HEK293 (cell line): ENCODE results near the gene VWF.
A peak's percentile ranks its signal among the peaks of the same experiment; 100 is the strongest.

Source experiments
- CTCF ChIA-PET: fragments of 350-600 bp; formaldehyde crosslinking; extraction: SDS; loops from one replicate; lab custom pipeline; 2021; ENCODE audit warnings: antibody characterized with exemption; lab: Yijun Ruan, JAX
- POLR2A ChIA-PET: fragments of 300-600 bp; formaldehyde crosslinking; extraction: SDS; loops from one replicate; lab custom pipeline; 2020; ENCODE audit warnings: antibody characterized with exemption, inconsistent platforms; lab: Yijun Ruan, JAX
- H3K27ac ChIP-seq: fragments of 200-500 bp; sonication (Bioruptor generic); 2 replicates; pipeline ENCODE4 v1.5.1; 2014; ENCODE audit warnings: low read depth, low read length, control low read depth, inconsistent platforms; ENCODE audit errors: extremely low read depth
- H3K36me3 ChIP-seq, 2 experiments: fragments of 200-500 bp in 1 of 2; sonication (Bioruptor generic) in 1 of 2; 1 replicate in 1 of 2; 2 replicates in 1 of 2; pipeline ENCODE4 v1.5.1; 2014 to 2017; ENCODE audit warnings: inconsistent platforms in 2 of 2, low read length in 2 of 2; ENCODE audit not compliant: control insufficient read depth in 2 of 2, insufficient read depth in 1 of 2
- H3K4me1 ChIP-seq: fragments of 200-500 bp; sonication (Bioruptor generic); 2 replicates; pipeline ENCODE4 v1.5.1; 2014; ENCODE audit warnings: mild to moderate bottlenecking, low read length, inconsistent platforms; ENCODE audit not compliant: control insufficient read depth, insufficient read depth
- H3K4me3 ChIP-seq: 2 replicates; pipeline ENCODE4 v1.5.1; 2011; ENCODE audit warnings: low read depth, mild to moderate bottlenecking, control low read depth, low read length, moderate library complexity
- H3K9me3 ChIP-seq: fragments of 200-500 bp; sonication (Bioruptor generic); 2 replicates; pipeline ENCODE4 v1.5.1; 2014; ENCODE audit warnings: low read depth, low read length, inconsistent platforms; ENCODE audit not compliant: control insufficient read depth, insufficient read depth
- EGR2 ChIP-seq: fragments of 450-650 bp; formaldehyde crosslinking; IDR thresholded peaks from 2 replicates; pipeline ENCODE4 v1.5.1; 2016; ENCODE audit warnings: low read depth, missing biosample characterization, missing genetic modification characterization
- GFI1B ChIP-seq: fragments of 450-650 bp; formaldehyde crosslinking; IDR thresholded peaks from 2 replicates; pipeline ENCODE4 v1.5.1; 2016; ENCODE audit warnings: missing biosample characterization, missing genetic modification characterization
- OVOL3 ChIP-seq: fragments of 450-650 bp; formaldehyde crosslinking; IDR thresholded peaks from 2 replicates; pipeline ENCODE4 v1.5.1; 2016; ENCODE audit warnings: missing biosample characterization, missing genetic modification characterization
- ZFHX2 ChIP-seq: fragments of 450-650 bp; formaldehyde crosslinking; conservative IDR thresholded peaks from 2 replicates; pipeline ENCODE4 v1.5.1; 2016; ENCODE audit warnings: missing biosample characterization, missing genetic modification characterization
- ZNF121 ChIP-seq: fragments of 450-650 bp; formaldehyde crosslinking; IDR thresholded peaks from 2 replicates; pipeline ENCODE4 v1.5.1; 2016; ENCODE audit warnings: missing biosample characterization, missing genetic modification characterization
- ZNF174 ChIP-seq: fragments of 450-650 bp; formaldehyde crosslinking; IDR thresholded peaks from 2 replicates; pipeline ENCODE4 v1.5.0; 2017; ENCODE audit warnings: missing biosample characterization, mild to moderate bottlenecking, missing genetic modification characterization
- ZNF202 ChIP-seq: fragments of 450-650 bp; formaldehyde crosslinking; IDR thresholded peaks from 2 replicates; pipeline ENCODE4 v1.5.1; 2016; ENCODE audit warnings: missing biosample characterization, missing genetic modification characterization, borderline replicate concordance
- ZNF221 ChIP-seq: fragments of 450-650 bp; formaldehyde crosslinking; IDR thresholded peaks from 2 replicates; pipeline ENCODE4 v1.5.1; 2017; ENCODE audit warnings: missing biosample characterization, missing genetic modification characterization, borderline replicate concordance
- ZNF239 ChIP-seq: fragments of 450-650 bp; formaldehyde crosslinking; IDR thresholded peaks from 2 replicates; pipeline ENCODE4 v1.5.1; 2016; ENCODE audit warnings: missing biosample characterization, missing genetic modification characterization
- ZNF768 ChIP-seq: fragments of 450-650 bp; formaldehyde crosslinking; IDR thresholded peaks from 2 replicates; pipeline ENCODE4 v1.5.1; 2018; ENCODE audit warnings: missing biosample characterization, mild to moderate bottlenecking, missing genetic modification characterization
- ZNF843 ChIP-seq: fragments of 450-650 bp; formaldehyde crosslinking; IDR thresholded peaks from 2 replicates; pipeline ENCODE4 v1.5.1; 2016; ENCODE audit warnings: missing biosample characterization, missing genetic modification characterization
- TF ChIP-seq, protein P1 (sequence below): fragments of 450-650 bp; formaldehyde crosslinking; conservative IDR thresholded peaks from 2 replicates; pipeline ENCODE4 v1.5.1; 2016; ENCODE audit warnings: low read depth, missing biosample characterization, missing genetic modification characterization
- TF ChIP-seq, protein P2 (sequence below): fragments of 450-650 bp; formaldehyde crosslinking; IDR thresholded peaks from 2 replicates; pipeline ENCODE4; 2016; ENCODE audit warnings: missing biosample characterization, missing genetic modification characterization

Gene VWF

DNA sequence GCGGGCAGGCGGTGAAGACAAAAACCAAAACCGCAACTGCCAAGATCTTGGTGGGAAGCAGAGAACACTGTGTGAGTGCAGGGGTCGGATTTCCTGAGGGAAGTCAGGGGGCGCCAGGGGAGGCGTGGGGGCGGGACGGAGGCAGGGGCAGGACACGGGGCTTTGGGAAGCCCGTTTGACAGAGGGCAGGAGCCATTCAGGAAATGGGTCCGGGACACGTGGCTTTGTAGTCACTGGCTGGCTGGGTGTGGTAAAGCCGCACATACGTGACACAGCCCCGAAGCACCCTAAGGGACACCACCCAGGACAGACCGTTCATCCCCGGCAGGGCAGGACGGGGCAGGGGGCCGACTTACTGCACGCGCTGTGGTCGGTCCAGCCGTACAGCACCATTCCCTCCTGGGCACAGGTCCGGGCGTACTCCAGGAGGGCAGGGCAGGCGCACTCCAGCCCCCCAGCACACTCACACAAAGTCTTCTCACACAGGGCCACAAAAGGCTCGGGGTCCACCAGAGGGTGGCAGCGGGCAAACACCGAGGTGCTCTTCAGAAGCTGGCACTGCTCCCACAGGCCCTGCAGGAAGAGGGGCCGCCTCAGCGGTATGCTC is 49.4 kb downstream of the VWF start:
- TF ChIP-seq ZFHX2 (peak; percentile 34), ZNF202 (no peak), OVOL3 (tag by site-specific recombination) (no peak), EGR2 (tag by site-specific recombination) (0 out of 2 replicates have a peak, but pooled peaks have one; percentile 30), ZNF221 (tag by site-specific recombination) (no peak)
- TF ChIP-seq, protein P1, sequence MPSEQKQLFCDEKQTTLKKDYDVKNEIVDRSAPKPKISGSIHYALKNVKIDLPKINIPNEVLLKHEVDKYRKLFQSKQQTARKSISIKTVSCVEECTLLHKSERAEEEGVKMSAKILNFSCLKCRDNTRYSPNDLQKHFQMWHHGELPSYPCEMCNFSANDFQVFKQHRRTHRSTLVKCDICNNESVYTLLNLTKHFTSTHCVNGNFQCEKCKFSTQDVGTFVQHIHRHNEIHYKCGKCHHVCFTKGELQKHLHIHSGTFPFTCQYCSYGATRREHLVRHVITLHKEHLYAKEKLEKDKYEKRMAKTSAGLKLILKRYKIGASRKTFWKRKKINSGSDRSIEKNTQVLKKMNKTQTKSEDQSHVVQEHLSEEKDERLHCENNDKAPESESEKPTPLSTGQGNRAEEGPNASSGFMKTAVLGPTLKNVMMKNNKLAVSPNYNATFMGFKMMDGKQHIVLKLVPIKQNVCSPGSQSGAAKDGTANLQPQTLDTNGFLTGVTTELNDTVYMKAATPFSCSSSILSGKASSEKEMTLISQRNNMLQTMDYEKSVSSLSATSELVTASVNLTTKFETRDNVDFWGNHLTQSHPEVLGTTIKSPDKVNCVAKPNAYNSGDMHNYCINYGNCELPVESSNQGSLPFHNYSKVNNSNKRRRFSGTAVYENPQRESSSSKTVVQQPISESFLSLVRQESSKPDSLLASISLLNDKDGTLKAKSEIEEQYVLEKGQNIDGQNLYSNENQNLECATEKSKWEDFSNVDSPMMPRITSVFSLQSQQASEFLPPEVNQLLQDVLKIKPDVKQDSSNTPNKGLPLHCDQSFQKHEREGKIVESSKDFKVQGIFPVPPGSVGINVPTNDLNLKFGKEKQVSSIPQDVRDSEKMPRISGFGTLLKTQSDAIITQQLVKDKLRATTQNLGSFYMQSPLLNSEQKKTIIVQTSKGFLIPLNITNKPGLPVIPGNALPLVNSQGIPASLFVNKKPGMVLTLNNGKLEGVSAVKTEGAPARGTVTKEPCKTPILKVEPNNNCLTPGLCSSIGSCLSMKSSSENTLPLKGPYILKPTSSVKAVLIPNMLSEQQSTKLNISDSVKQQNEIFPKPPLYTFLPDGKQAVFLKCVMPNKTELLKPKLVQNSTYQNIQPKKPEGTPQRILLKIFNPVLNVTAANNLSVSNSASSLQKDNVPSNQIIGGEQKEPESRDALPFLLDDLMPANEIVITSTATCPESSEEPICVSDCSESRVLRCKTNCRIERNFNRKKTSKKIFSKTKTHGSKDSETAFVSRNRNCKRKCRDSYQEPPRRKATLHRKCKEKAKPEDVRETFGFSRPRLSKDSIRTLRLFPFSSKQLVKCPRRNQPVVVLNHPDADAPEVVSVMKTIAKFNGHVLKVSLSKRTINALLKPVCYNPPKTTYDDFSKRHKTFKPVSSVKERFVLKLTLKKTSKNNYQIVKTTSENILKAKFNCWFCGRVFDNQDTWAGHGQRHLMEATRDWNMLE (tag by site-specific recombination), result no peak
- TF ChIP-seq, all 188 proteins: peak for 2
- ChIA-PET CTCF (interaction anchor here (0.7 to 1.5 kb wide), 2 partner anchors 154 to 210 kb away, joined by 4 to 5 read pairs; no protein-coding TSS in a partner anchor), POLR2A (no interaction called here)
- Histone ChIP-seq H3K4me3 (no peak overlapping the region), H3K36me3 (no peaks in the 10 kb centered on the region), H3K9me3 (no peaks in the 10 kb centered on the region), H3K27ac (no peak overlapping the region), H3K4me1 (no peaks in the 10 kb centered on the region)

DNA sequence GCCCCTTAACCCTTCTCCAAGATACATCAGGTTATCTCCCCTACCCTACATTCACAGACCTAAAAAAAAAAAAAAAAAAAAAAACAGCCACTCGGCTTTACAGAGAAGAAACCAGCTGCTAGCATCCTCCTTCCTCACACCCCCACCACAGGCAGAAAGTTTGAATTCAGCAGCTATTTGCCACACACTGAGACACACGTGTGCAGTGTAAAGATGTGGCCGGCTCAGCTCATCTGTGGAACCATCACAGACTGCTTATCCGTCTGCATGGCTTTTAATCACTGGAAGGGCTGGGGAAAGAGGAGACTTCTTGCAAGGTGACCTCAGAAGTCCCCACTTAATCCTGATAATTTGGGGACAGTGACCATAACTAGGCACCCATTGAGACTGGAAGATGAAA is 50.0 kb downstream of the VWF start:
- Histone ChIP-seq H3K4me1 (no peaks in the 10 kb centered on the region), H3K36me3 (no peaks in the 10 kb centered on the region), H3K4me3 (no peak overlapping the region), H3K9me3 (no peaks in the 10 kb centered on the region), H3K27ac (no peak overlapping the region)
- TF ChIP-seq GFI1B (tag by site-specific recombination), result no peak
- TF ChIP-seq ZNF843 (tag by site-specific recombination), result no peak
- no peak for TF ChIP-seq ZNF174
- no peak for TF ChIP-seq ZNF121 (tag by site-specific recombination)
- POLR2A ChIA-PET, result no interaction called here
- CTCF ChIA-PET, result interaction anchor here (0.6 to 2.0 kb wide), 3 partner anchors 86 to 210 kb away, joined by 3 to 6 read pairs (median 3); no protein-coding TSS in a partner anchor

- Histone ChIP-seq H3K9me3 (no peaks in the 10 kb centered on the region), H3K4me3 (no peak overlapping the region), H3K36me3 (no peaks in the 10 kb centered on the region), H3K4me1 (no peaks in the 10 kb centered on the region), H3K27ac (no peak overlapping the region)
- ChIA-PET CTCF (interaction anchor here (2.0 kb wide), 1 partner anchor 211 kb away, joined by 6 read pairs; no protein-coding TSS in a partner anchor), POLR2A (interaction anchor here (1.2 kb wide), 1 partner anchor 11 kb away, joined by 3 read pairs; no protein-coding TSS in a partner anchor)
- TF ChIP-seq ZNF768, result no peak
- TF ChIP-seq, protein P2, sequence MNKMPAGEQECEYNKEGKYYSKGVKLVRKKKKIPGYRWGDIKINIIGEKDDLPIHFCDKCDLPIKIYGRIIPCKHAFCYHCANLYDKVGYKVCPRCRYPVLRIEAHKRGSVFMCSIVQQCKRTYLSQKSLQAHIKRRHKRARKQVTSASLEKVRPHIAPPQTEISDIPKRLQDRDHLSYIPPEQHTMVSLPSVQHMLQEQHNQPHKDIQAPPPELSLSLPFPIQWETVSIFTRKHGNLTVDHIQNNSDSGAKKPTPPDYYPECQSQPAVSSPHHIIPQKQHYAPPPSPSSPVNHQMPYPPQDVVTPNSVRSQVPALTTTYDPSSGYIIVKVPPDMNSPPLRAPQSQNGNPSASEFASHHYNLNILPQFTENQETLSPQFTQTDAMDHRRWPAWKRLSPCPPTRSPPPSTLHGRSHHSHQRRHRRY (tag by site-specific recombination), result no peak
- TF ChIP-seq ZNF239 (tag by site-specific recombination), result no peak
These were observed 51.0 kb downstream of the VWF start for GRCh38 chr12:6073426-6073825.
